GM18520 (cell line): Measurements from ENCODE around the gene MAN2A1.
"Not testable (repeated sequence)": the region's sequence is repeated elsewhere in the genome, so short reads cannot be mapped to it uniquely, and the experiment has no call there.

Experiments used
- ATAC-seq: cut with Tn5 transposase; IDR thresholded peaks from one replicate; pipeline ENCODE4 v1.9.1; 2021; ENCODE audit not compliant: unreplicated experiment

The MAN2A1 gene

GRCh38 chr5:109812698-109813097 lies 123.0 kb downstream of the MAN2A1 start:
- no peak for ATAC-seq

- ATAC-seq = no peak
Measured at GRCh38 chr5:109816732-109817131, 127.0 kb downstream of the MAN2A1 start.

- no peak for ATAC-seq
Measured at GRCh38 chr5:109819878-109820277, 130.2 kb downstream of the MAN2A1 start.

- ATAC-seq = no peak
Measured at GRCh38 chr5:109823597-109823996, 133.9 kb downstream of the MAN2A1 start.

GRCh38 chr5:109825450-109825849 lies 135.7 kb downstream of the MAN2A1 start:
- no peak for ATAC-seq

- ATAC-seq = no peak
Measured at GRCh38 chr5:109826426-109826825, 136.7 kb downstream of the MAN2A1 start.

- ATAC-seq = no peak
Measured at GRCh38 chr5:109829331-109829730, 139.6 kb downstream of the MAN2A1 start.

GRCh38 chr5:109830955-109831502 lies 141.3 kb downstream of the MAN2A1 start:
- no peak for ATAC-seq

GRCh38 chr5:109832207-109833188 lies 142.8 kb downstream of the MAN2A1 start:
- not testable (repeated sequence) for ATAC-seq

- no peak for ATAC-seq
Measured at GRCh38 chr5:109833946-109834345, 144.2 kb downstream of the MAN2A1 start.

- no peak for ATAC-seq
Measured at GRCh38 chr5:109836280-109836679, 146.6 kb downstream of the MAN2A1 start.

- ATAC-seq = no peak
Measured at GRCh38 chr5:109837231-109837861, 147.6 kb downstream of the MAN2A1 start.

GRCh38 chr5:109838157-109838556 lies 148.4 kb downstream of the MAN2A1 start:
- ATAC-seq = no peak

- no peak for ATAC-seq
Measured at GRCh38 chr5:109844148-109844547, 154.4 kb downstream of the MAN2A1 start.

GRCh38 chr5:109844695-109845094 lies 155.0 kb downstream of the MAN2A1 start:
- ATAC-seq = no peak

GRCh38 chr5:109848130-109848529 lies 158.4 kb downstream of the MAN2A1 start:
- ATAC-seq = no peak

GRCh38 chr5:109849478-109850088 lies 159.9 kb downstream of the MAN2A1 start:
- no peak for ATAC-seq

GRCh38 chr5:109852371-109853155 lies 162.8 kb downstream of the MAN2A1 start:
- ATAC-seq = no peak

- no peak for ATAC-seq
Measured at GRCh38 chr5:109853377-109853776, 163.7 kb downstream of the MAN2A1 start.

- ATAC-seq = no peak
Measured at GRCh38 chr5:109855056-109855455, 165.3 kb downstream of the MAN2A1 start.
